ENCODE measurements around the gene CCDC188. TPM values are rescaled to one million over a fixed set of nuclear protein-coding genes. Genes with fewer than 3 reads are reported as not detected.

CCDC188 gene
- total RNA-seq, 1 experiment from 2014 or later: not detected

DNA sequence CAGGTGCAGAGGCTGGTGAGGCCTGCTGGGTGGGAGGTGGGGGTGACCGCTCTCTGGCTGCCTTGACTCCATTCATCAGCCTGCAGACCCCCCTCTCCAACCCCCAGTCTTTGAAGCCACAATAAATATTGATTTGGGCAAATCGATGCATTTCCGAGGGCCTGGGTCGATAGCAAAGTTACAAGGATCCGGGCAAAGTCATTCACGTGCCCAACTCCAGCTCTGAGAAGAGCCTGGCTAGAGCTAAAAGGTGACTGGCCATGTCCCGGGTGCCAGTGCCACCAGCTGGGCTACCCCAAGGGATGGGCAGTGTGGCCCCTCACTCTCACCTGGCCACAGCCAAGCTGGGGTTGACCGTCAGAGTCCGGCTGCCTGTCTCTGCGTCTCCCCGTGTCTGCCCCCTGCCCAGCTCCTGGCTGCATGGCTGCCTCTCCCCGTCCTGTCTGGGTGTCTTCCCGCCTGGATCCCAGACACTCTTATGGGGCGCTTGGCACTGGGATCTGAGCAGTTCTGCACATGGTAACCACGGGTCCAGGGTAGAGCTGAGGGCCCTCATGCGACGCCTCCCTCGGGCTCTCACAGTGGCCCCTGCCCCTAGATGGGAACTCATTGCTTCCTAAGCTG lies 46.7 kb upstream of the CCDC188 start:
- Mint-ChIP-seq H3K9me3 (ENCODE audit: low read depth, unreplicated experiment) (no peaks in the 10 kb centered on the region), H3K27me3 (ENCODE audit: unreplicated experiment) (no peaks in the 10 kb centered on the region), H3K36me3 (ENCODE audit: insufficient read depth, unreplicated experiment) (no peaks in the 10 kb centered on the region), H3K4me1 (ENCODE audit: low read depth, unreplicated experiment) (peaks cover under 1% of the 10 kb centered on the region), H3K4me3 (ENCODE audit: low read depth, unreplicated experiment) (no peak overlapping the region), H3K27ac (ENCODE audit: unreplicated experiment) (no peak overlapping the region)
- TF ChIP-seq, protein P1, sequence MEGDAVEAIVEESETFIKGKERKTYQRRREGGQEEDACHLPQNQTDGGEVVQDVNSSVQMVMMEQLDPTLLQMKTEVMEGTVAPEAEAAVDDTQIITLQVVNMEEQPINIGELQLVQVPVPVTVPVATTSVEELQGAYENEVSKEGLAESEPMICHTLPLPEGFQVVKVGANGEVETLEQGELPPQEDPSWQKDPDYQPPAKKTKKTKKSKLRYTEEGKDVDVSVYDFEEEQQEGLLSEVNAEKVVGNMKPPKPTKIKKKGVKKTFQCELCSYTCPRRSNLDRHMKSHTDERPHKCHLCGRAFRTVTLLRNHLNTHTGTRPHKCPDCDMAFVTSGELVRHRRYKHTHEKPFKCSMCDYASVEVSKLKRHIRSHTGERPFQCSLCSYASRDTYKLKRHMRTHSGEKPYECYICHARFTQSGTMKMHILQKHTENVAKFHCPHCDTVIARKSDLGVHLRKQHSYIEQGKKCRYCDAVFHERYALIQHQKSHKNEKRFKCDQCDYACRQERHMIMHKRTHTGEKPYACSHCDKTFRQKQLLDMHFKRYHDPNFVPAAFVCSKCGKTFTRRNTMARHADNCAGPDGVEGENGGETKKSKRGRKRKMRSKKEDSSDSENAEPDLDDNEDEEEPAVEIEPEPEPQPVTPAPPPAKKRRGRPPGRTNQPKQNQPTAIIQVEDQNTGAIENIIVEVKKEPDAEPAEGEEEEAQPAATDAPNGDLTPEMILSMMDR (IDR thresholded peaks at IDR 0.05; ENCODE audit: unreplicated experiment): no peak
- no peak for DNase-seq
- intact Hi-C loops (cut with micrococcal nuclease; ENCODE audit: unreplicated experiment): no loop called here
- CTCF ChIA-PET: interaction anchor here (0.7 kb wide), 1 partner anchor 11 kb away, joined by 3 read pairs; no protein-coding TSS in a partner anchor
- BruUV-seq (replicated peaks): no TSS peak

- intact Hi-C loops (cut with micrococcal nuclease; ENCODE audit: unreplicated experiment): no loop called here
- TF ChIP-seq, protein P1 (IDR thresholded peaks at IDR 0.05; ENCODE audit: unreplicated experiment): no peak
- Mint-ChIP-seq H3K27me3 (ENCODE audit: unreplicated experiment) (peaks cover 4% of the 10 kb centered on the region), H3K4me1 (ENCODE audit: low read depth, unreplicated experiment) (no peaks in the 10 kb centered on the region), H3K36me3 (ENCODE audit: insufficient read depth, unreplicated experiment) (no peaks in the 10 kb centered on the region), H3K9me3 (ENCODE audit: low read depth, unreplicated experiment) (no peaks in the 10 kb centered on the region), H3K27ac (ENCODE audit: unreplicated experiment) (no peak overlapping the region), H3K4me3 (ENCODE audit: low read depth, unreplicated experiment) (no peak overlapping the region)
- no TSS peak for BruUV-seq (replicated peaks)
- no peak for DNase-seq
- CTCF ChIA-PET: no interaction called here
Measured at GRCh38 chr22:20196094-20196842, 45.4 kb upstream of the CCDC188 start.

- H3K4me1 Mint-ChIP-seq (ENCODE audit: low read depth, unreplicated experiment): no peaks in the 10 kb centered on the region
- intact Hi-C loops (cut with micrococcal nuclease; ENCODE audit: unreplicated experiment): no loop called here
- BruUV-seq (replicated peaks): no TSS peak
- H3K4me3 Mint-ChIP-seq (ENCODE audit: low read depth, unreplicated experiment): no peak overlapping the region
- H3K9me3 Mint-ChIP-seq (ENCODE audit: low read depth, unreplicated experiment): no peaks in the 10 kb centered on the region
- H3K36me3 Mint-ChIP-seq (ENCODE audit: insufficient read depth, unreplicated experiment): no peaks in the 10 kb centered on the region
- H3K27me3 Mint-ChIP-seq (ENCODE audit: unreplicated experiment): peaks cover 18% of the 10 kb centered on the region
- CTCF ChIA-PET: no interaction called here
- no peak for DNase-seq
- TF ChIP-seq, protein P1 (IDR thresholded peaks at IDR 0.05; ENCODE audit: unreplicated experiment): no peak
- H3K27ac Mint-ChIP-seq (ENCODE audit: unreplicated experiment): no peak overlapping the region
Measured at GRCh38 chr22:20194681-20195593, 44.1 kb upstream of the CCDC188 start.

- CTCF ChIA-PET: no interaction called here
- intact Hi-C loops (cut with micrococcal nuclease; ENCODE audit: unreplicated experiment): no loop called here
- no peaks in the 10 kb centered on the region for H3K4me1 Mint-ChIP-seq (ENCODE audit: low read depth, unreplicated experiment)
- BruUV-seq (replicated peaks): no TSS peak
- no peaks in the 10 kb centered on the region for H3K9me3 Mint-ChIP-seq (ENCODE audit: low read depth, unreplicated experiment)
- H3K4me3 Mint-ChIP-seq (ENCODE audit: low read depth, unreplicated experiment): no peak overlapping the region
- no peak overlapping the region for H3K27ac Mint-ChIP-seq (ENCODE audit: unreplicated experiment)
- peaks cover 24% of the 10 kb centered on the region for H3K27me3 Mint-ChIP-seq (ENCODE audit: unreplicated experiment)
- no peak for DNase-seq
- TF ChIP-seq, protein P1 (IDR thresholded peaks at IDR 0.05; ENCODE audit: unreplicated experiment): no peak
- H3K36me3 Mint-ChIP-seq (ENCODE audit: insufficient read depth, unreplicated experiment): no peaks in the 10 kb centered on the region
Measured at GRCh38 chr22:20193761-20194494, 43.1 kb upstream of the CCDC188 start.
